Breast epithelium (tissue), 3 donors: ENCODE data around the gene WRAP53.

Source experiments
- POLR2A ChIP-seq: fragments of 450-650 bp; IDR thresholded peaks from one replicate; pipeline ENCODE4 v1.6.1; 2016; ENCODE audit warnings: antibody characterized with exemption, mild to moderate bottlenecking, moderate library complexity
- POLR2AphosphoS5 ChIP-seq, 3 donors: sonication (generic); formaldehyde crosslinking; IDR thresholded peaks; one replicate each; pipeline ENCODE4 v1.6.1; 2017; ENCODE audit warnings: antibody characterized with exemption in 3 of 3
- TF ChIP-seq, protein P1 (sequence below), 3 donors: fragments of 450-650 bp; IDR thresholded peaks; one replicate each; pipeline ENCODE4 v1.5.1; 2016 to 2017; ENCODE audit warnings: antibody characterized with exemption in 3 of 3, mild to moderate bottlenecking in 3 of 3, moderate library complexity in 3 of 3

DNA sequence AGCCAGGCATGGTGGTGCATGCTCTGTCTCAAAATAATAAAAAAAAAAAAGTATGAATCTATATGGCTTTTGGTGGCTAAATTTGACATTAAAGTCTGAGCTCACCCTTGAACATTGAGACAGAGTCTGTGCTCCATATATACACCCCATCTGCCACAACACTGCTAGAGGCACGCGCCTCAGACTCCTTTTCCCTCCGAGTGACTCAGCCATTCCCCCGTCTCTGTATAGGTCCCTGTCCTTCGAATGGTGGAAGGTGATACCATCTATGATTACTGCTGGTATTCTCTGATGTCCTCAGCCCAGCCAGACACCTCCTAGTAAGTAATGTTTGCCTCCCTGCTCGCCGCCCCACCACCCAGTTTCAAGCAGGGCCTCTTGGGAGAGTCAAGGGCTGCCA lies 12.2 kb downstream of the WRAP53 start:
- TF ChIP-seq POLR2AphosphoS5 (IDR thresholded peaks at IDR 0.05) (no peak), POLR2A (no peak)
- TF ChIP-seq, protein P1, sequence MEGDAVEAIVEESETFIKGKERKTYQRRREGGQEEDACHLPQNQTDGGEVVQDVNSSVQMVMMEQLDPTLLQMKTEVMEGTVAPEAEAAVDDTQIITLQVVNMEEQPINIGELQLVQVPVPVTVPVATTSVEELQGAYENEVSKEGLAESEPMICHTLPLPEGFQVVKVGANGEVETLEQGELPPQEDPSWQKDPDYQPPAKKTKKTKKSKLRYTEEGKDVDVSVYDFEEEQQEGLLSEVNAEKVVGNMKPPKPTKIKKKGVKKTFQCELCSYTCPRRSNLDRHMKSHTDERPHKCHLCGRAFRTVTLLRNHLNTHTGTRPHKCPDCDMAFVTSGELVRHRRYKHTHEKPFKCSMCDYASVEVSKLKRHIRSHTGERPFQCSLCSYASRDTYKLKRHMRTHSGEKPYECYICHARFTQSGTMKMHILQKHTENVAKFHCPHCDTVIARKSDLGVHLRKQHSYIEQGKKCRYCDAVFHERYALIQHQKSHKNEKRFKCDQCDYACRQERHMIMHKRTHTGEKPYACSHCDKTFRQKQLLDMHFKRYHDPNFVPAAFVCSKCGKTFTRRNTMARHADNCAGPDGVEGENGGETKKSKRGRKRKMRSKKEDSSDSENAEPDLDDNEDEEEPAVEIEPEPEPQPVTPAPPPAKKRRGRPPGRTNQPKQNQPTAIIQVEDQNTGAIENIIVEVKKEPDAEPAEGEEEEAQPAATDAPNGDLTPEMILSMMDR (IDR thresholded peaks at IDR 0.05) = no peak
